Lower leg skin (tissue), 4 donors: ENCODE data around the gene GCAT. TPM values are rescaled to one million over a fixed set of nuclear protein-coding genes. Genes with fewer than 3 reads are reported as not detected.
"Not testable (repeated sequence)": the region's sequence is repeated elsewhere in the genome, so short reads cannot be mapped to it uniquely, and the experiment has no call there.

Experiments
- DNase-seq, 2 donors: peaks; one replicate each; pipeline ENCODE4 v3.0.0-alpha.2; 2019; ENCODE audit warnings: low spot score in 2 of 2
- H3K4me3 ChIP-seq: fragments of 200-600 bp; sonication (generic); 2 replicates; pipeline ENCODE4 v1.5.1; 2017; ENCODE audit warnings: mild to moderate bottlenecking, low read depth; ENCODE audit not compliant: poor library complexity, severe bottlenecking
- CTCF ChIP-seq, 3 donors: fragments of 450-650 bp; IDR thresholded peaks; one replicate each; pipeline ENCODE4 v1.5.1; 2016; ENCODE audit warnings: antibody characterized with exemption in 3 of 3, mild to moderate bottlenecking in 3 of 3, moderate library complexity in 2 of 3
- POLR2A ChIP-seq, 2 donors: fragments of 450-650 bp; IDR thresholded peaks; one replicate each; pipeline ENCODE4 v1.6.1; 2016 to 2017; ENCODE audit warnings: antibody characterized with exemption in 2 of 2, mild to moderate bottlenecking in 1 of 2, moderate library complexity in 1 of 2
- WGBS, 2 donors: methylation state at CpG; one replicate each; pipeline ENCODE4 v1.1.5; 2018; 5-methylcytosine and 5-hydroxymethylcytosine counted together
- intact Hi-C: fragments of 100-400 bp; cut with DNase I; formaldehyde crosslinking; loops from one replicate; pipeline ENCODE4 v1.15.0; 2023; ENCODE audit warnings: low total_unique reads
- total RNA-seq, 4 donors: library from RNA; depleted of rRNA; stranded (reverse); fragments of >200 nt; gene quantifications; one replicate each; pipeline ENCODE4 v1.1.0, GENCODE V29; 2016

Gene GCAT
- total RNA-seq, 4 donors from 2014 or later: 12.5 to 20.4 (median 16.2) TPM

DNA sequence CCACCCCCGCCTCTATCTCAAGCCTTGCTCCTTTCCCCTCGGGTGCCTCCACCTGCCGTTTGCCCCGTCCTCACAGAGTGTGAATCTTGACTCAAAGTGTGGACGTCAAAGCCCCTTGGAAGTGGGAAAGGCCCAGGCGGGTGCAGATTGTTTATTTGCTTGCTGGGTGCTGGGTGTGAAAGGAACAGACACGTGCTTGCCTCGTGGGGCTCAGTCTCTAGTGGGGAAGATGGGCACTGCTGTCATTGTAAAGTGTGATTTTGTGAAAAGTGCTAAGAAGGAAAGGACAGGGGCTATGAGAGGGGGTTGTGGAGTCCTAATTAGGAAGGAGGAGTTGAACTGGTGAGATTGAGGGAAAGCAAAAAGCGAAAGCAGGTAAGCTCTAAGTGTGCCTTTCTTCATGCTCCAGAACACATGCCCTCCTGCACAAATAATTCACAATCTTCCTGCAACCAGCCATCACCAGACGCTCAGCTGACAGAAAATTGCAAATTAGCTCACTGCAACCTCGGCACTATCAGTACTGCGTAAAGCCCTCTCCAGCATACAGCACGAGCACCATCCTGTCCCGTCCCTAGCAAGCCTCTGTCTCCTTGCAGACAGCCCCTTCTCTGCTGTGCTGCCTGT lies 9.7 kb upstream of the GCAT start:
- no peak overlapping the region for H3K4me3 ChIP-seq
- DNase-seq: no peak
- WGBS, 2 donors: 60 to 64% methylated on average over 14 of the region's 14 CpGs
- intact Hi-C loops: loop anchor here (10.0 kb wide), 1 partner anchor 153 kb away; no protein-coding TSS in a partner anchor
- TF ChIP-seq CTCF (IDR thresholded peaks at IDR 0.05) (no peak), POLR2A (IDR thresholded peaks at IDR 0.05) (no peak)

GRCh38 chr22:37799979-37800378 lies 7.8 kb upstream of the GCAT start:
- H3K4me3 ChIP-seq, DNase-seq: not testable (repeated sequence)
- 74 to 75% methylated on average over 9 of the region's 9 CpGs for WGBS, 2 donors
- intact Hi-C loops: loop anchor here (10.0 kb wide), 1 partner anchor 155 kb away; no protein-coding TSS in a partner anchor

- 6 to 9% methylated on average over 13 of the region's 13 CpGs for WGBS, 2 donors
- no peak for DNase-seq
- no peak for TF ChIP-seq POLR2A (IDR thresholded peaks at IDR 0.05)
- no peak for TF ChIP-seq CTCF (IDR thresholded peaks at IDR 0.05)
- intact Hi-C loops: no loop called here
- H3K4me3 ChIP-seq: peak overlapping the region; percentile 47
These were observed 5.8 kb upstream of the GCAT start for GRCh38 chr22:37801946-37802309.

- WGBS, 2 donors: 2% methylated on average over 61 to 62 of the region's 63 CpGs
- TF ChIP-seq CTCF (IDR thresholded peaks at IDR 0.05) (no peak), POLR2A (IDR thresholded peaks at IDR 0.05) (no peak)
- peak overlapping the region; percentile 47 for H3K4me3 ChIP-seq
- DNase-seq: peak in 1 of 2 donors; percentile 93
- intact Hi-C loops: no loop called here
These were observed 5.2 kb upstream of the GCAT start for GRCh38 chr22:37802310-37803194.

DNA sequence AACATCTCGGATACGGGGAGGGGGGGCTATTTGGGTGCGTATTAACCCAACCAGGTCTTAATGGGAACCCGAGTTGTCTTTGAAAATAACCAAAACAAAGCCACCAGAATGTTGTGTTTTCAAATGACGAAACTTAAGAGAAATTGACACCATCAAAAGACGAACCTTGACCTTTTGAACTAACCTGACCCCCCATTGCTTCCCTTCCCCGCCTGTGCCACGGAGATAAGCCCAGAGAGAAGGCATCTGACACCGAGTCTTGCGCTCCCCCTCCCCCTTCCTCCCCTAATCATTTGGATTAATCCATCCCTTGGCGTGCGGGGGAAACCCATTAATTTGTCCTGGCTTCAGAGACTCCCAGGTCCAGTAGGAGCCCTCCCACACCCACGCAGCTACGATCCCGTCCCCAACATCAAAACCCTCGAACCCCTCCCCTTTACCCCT lies 4.5 kb upstream of the GCAT start:
- no peak for DNase-seq
- no peak overlapping the region for H3K4me3 ChIP-seq
- intact Hi-C loops: no loop called here
- 43% methylated on average over 16 of the region's 16 CpGs for WGBS, 2 donors
- TF ChIP-seq CTCF (IDR thresholded peaks at IDR 0.05) (no peak), POLR2A (IDR thresholded peaks at IDR 0.05) (no peak)

- TF ChIP-seq CTCF (IDR thresholded peaks at IDR 0.05) (no peak), POLR2A (IDR thresholded peaks at IDR 0.05) (no peak)
- DNase-seq: peak in 1 of 2 donors; percentile 88
- no peak overlapping the region for H3K4me3 ChIP-seq
- WGBS, 2 donors: 60 to 62% methylated on average over 33 to 34 of the region's 34 CpGs
- intact Hi-C loops: no loop called here
These were observed 3.9 kb upstream of the GCAT start for GRCh38 chr22:37803639-37804351.
